HG02870 (cell line): Measurements from ENCODE around the gene GADD45G.

Source experiments
- ATAC-seq: cut with Tn5 transposase; IDR thresholded peaks from one replicate; pipeline ENCODE4 v1.9.1; 2021; ENCODE audit warnings: mild to moderate bottlenecking, moderate library complexity; ENCODE audit not compliant: unreplicated experiment

GADD45G gene

DNA sequence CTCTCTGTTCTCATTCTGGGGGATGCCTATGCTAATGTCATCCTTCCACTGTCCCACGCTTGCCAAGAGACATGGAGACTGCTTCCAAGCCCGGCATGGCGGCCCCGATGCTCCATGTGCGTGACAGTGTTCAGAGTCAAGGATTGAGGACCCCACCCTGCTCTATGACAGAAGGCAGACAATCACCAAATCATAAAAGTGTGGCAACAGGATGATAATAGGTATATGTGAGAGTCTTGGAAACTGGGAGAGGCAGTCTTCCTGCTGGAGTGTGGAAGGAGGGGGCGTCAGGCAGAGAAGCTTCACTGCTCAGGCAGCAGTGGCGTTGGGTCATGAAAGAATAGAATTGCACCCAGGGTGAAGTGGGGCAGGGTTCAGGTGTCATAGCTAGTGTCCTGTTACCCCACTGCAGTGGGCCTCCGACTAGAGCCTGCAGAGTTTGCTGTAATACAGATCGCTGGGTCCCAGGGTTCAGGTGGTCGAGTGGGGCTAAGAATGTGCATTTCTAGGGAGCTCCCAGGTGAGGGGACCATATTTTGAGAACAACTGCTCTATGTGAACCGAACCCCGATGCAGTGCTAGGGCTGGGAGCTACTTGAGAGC, 12.5 kb upstream of the GADD45G start:
- no peak for ATAC-seq

DNA sequence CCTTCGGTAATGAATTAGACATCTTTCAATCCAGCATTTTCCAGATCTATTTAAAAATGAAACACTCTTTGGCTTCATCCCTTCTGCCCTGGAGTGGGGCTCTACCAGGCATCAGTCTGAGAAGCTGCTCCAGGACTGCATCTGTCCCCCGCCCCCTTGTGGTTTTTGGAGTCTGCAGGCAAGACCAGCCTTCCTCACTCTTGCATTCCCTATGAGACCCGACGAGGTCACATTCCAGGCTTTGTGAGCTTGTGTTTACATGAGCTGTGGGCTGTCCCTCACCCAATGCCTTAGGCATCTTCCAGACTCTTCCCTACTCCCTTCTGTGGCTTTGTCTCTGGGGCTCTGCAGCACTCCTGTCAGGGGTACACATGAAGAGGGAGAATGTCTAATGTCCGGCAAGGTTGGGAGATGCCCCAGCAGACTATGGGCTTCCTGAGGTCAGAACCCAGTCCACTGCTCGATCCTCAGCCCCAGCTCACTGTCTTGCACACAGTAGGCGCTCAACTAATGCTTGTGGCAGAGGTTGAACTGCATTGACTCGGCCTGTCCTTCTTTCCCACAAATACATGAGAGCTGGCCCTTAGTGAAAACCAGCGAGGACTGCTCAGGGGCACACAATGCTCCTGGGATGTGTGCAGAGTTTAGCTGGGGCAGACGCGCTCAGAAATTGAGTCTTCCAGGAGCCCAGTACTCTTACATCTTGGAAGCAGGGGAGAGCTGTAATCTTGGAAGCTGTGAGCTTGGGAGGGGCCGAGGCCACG, 11.7 kb upstream of the GADD45G start:
- ATAC-seq = no peak

DNA sequence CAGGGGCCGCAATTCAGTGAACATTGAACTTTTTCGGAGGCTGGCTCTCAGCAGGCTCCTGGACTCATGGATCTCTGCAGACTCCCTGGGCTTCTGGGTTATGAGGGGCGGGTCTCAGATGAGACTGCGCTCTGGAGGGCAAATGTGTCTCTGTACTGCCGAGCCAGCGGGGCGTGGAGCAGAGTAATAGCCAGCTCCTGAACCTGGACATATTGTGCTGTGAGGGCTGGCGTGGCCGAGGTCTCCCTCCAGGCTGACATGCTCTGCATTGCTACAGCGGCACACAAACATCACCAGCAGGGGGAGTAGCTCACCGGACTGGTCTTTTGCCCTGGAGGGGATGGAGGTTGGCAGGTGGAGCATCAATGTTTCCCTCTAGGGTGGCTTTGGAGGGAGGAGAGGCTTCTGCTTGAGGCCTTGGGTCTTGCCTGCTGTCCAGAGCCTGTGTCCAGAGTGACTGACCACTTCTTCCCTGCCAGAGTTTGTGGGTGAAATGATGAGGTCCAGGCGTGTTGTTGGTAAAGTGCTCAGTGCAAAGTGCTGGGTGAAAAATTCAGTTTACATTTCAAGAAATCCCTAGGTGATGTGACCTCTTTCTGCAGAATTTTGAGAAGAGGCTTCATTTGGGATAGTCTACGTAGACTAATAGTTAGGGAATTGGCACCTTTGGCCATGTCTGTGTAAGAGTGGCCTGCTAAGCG, 10.9 kb upstream of the GADD45G start:
- no peak for ATAC-seq

DNA sequence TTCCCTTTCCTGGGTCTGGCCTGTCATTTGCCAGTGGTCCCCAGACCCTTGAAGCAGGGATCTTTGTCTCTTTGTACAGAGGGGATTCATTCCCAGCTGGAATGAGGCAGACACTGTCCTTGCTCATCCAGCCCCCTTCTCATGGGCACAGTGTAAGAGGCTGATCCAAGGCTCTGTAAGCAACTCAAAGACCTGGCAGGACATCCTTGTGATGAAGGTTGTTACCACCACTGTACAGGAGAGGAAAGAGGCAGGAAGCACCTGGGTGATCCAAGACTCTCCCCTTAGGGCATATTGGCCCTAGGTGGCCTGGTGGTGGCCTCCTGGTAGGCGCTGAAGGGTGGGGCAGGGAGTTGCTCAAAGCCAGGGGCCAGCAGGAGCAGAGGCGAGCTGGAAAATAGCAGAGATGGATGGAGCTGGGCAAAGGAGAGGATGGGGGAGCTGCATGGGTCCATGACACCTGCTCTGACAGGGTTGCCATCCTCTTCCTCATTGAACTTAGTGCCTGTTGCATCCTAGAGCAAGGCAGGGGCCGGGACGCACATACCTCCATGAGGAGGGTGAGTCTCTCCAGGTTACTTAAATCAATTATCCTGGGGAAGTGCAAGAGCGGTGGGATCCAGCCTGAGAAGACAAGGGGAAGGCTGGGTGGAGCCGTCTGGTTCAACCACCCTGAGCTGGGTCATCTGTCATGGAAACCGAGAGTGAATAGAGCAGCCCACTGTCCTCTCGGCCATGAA, 9.8 kb upstream of the GADD45G start:
- ATAC-seq = no peak

DNA sequence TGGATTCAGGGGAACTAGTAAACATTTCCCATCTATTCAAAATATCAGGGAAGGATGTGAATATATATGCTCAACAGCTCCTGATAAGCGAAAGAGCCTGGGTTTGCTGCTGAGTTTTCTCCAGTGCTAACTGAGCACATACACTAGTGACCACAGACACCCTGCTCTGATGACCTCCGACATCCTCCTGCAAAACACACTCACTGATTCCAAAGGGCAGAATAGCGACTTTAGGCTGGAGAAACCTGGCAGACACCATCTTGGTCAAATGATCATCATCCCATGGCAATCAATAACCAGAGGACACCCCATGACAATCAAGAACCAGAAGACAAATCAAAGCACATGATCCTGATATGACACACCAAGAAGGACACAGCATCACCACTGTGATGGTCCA, 9.2 kb upstream of the GADD45G start:
- ATAC-seq = no peak

DNA sequence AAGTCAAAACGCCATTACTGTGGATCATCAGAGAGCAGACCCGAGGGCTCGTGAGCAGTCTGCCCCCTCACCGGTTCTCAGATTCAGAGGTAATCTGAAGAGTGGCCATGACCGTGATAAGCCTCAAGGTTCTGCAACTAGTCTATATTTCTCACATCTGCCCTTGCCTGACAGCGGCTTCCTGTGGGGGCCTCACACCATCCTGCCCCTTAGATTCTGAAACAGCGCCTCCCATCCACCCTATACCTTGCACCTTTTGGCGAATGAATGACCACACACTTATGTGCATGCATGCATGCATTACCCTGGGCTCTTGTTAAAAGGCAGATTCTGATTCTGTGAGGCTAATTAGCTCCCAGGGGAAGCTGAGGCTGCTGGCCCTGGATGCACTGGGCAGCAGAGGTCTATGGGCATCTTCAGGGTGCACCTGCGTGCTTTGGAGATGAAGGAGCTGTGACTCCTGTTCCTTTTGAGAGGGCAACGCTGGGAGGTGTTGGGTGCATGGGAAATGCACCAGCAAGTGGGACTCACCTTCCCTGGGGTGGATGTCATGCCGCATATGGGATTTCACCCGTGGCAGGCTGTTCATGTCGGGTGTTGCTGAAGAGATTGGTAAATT, 7.8 kb upstream of the GADD45G start:
- ATAC-seq = no peak

DNA sequence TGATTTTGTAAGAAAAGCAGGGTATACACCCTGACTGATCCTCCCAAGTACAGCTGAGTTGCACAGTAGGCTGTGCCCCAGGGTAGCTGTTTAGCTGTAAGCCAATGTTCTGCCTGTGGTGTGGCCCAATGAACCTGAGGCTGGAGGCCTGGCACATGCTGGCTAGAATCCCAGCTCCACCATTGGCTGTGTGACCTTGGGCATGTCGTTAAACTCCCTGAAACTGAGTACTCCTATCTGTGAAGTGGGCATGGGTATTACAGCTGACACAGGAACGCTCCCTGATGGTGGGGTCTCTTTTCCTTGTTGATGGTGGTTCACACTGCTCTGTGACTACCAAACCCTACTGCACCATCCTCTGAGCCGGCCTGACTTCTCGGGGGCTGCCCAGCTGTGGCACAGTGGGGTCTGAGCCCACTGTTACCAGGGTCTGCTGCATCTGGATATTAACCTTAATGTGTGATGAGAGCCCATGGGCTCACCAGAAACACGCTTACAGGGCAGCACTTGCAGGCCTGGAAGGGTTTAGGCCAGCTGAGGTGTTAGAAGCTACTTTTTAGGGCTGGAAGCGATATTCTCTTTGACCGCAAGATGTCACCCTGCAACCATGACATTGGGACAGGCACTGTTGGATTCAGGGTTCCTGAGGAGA, 7.0 kb upstream of the GADD45G start:
- no peak for ATAC-seq

DNA sequence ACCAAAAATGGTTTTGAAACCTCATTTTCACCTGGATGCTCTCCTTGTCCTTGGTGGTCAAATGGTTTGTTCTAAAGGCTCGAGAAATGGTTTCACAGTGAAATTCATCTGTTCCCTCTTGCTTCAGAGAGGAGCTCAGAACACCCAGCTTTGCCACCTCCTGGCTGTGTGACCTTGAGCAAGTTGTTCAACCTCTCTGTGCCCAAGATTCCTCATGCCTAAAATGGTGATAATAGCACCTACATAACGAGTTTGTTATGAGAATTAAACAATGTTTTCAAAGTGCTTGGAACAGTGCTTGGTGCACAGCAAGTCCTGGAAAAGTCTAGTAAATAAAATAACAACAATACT, 6.5 kb upstream of the GADD45G start:
- ATAC-seq = no peak

DNA sequence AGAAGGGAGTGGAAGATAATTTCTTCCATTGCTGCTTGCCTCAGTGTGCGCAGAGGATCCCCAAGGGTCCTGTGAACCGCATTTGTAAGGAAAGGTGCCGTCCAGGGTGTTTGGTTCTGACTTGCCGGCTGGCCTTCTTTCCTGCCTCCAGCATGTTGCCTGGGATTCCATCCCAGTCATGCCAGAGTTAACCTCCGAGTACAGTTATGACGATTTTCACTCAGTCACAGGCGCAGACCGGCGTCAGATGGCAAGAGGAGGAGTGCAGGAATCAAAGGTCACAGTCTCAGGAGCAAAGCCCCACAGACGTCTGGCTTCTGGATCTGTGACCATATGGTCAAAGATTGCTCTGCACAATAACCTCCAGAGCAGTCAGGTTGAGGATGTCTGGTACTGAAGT, 5.9 kb upstream of the GADD45G start:
- no peak for ATAC-seq

DNA sequence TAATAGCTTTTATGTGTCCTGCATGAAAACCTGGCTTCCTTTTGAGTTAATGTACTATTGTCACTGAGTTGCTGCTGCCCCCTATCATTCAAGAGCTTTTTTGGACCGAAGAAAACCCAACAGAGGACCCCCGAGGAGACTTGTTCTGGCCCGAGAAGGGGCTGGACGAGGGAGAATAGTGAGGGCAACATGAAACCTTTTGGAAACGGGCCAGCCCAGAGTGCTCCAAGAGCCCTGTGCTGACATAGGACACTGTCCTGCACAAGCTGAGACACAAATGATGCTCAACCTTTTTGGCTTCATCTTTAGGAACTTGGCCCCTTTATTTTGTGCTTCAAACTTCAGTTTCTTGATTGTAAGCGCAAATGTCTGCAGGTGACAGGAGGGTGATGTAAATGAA, 4.0 kb upstream of the GADD45G start:
- ATAC-seq = no peak

DNA sequence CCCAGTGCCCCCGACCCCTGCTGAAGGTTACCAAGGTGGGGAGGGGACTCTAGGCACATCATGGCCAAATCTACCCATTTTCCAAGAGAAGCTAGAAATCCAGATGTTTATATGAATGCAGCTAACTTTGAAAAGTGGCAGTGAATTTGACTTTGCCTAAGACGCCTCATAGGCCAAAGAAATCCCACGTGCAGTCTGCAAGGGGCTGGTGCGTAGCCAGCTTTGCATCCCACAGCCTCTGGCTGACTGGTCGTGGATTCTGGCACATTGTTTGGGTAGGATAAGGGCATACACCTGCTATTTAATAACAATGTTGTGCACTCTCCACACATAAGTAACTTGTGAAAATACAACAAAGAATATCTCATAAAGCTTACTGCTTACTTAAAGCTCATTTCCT, 3.5 kb upstream of the GADD45G start:
- ATAC-seq = no peak

DNA sequence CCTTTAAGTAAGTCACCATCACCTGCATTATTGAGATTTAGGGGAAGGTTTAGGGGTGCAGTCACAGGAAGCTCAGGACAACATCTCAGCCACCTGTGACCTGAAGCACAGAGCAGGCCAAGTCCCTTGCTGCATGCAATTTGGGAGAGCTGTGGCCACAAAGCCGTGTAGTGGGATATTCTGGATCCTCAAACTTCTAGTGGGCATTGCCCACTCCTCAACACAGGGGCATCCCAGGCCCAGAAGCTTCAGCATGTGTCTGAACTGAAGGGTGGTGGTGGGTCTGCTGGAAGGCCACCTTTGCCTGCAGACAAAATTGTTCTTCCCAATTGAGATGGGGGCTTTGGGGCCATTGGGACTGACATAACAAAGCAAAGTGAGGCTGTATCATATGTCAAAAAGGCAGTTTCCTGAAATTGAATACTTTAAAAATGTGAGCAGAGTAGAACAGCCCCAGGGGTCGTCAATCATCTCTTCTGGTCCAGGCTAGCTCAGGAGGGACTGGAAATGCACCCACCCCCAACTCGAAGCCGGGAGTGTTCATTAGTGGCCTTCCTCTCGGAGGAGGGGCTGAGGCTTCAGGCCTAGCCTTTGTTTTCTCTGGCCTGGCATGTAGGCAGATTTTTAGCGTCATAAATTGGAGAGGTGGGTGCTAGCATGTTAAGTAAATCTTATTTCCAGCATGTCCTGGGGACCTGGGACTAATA, 2.8 kb upstream of the GADD45G start:
- no peak for ATAC-seq

DNA sequence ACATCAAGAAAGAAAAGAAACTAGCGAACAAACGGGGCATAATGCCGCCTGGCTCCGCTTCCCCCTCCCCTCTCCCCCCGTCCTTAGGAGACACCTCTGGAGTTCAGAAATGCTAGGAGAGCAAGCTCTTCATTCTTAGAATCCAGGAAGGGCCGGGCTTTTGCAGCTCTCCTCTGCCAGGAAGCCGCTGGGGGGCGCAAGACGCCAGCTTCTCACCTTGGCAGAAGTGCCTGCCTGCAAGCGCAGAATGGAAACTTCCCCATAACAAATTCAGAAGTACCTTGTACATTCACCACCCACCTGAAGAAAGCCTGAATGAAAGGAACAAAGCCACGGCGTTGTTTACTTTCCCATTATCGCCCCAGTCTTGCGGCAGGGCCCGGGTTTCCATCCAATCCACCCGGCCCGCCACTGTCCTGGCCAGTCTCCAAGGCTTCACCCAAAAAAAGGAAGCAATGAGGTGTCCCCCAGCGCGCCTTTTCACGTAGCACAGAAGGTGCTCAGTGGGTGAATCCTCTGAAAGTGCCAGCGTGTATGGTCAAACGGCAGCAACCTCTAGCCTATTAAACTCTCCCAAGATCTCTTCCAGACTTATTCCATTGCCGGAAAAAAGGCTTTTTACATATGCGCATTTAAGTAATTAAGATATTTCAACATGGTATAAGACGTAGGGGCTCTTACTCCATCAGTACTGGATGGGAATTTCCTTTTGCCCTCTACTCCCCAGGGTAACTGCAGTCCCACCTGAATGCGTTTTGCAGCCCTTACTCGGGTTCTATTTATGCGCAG, 1.6 kb upstream of the GADD45G start:
- no peak for ATAC-seq

DNA sequence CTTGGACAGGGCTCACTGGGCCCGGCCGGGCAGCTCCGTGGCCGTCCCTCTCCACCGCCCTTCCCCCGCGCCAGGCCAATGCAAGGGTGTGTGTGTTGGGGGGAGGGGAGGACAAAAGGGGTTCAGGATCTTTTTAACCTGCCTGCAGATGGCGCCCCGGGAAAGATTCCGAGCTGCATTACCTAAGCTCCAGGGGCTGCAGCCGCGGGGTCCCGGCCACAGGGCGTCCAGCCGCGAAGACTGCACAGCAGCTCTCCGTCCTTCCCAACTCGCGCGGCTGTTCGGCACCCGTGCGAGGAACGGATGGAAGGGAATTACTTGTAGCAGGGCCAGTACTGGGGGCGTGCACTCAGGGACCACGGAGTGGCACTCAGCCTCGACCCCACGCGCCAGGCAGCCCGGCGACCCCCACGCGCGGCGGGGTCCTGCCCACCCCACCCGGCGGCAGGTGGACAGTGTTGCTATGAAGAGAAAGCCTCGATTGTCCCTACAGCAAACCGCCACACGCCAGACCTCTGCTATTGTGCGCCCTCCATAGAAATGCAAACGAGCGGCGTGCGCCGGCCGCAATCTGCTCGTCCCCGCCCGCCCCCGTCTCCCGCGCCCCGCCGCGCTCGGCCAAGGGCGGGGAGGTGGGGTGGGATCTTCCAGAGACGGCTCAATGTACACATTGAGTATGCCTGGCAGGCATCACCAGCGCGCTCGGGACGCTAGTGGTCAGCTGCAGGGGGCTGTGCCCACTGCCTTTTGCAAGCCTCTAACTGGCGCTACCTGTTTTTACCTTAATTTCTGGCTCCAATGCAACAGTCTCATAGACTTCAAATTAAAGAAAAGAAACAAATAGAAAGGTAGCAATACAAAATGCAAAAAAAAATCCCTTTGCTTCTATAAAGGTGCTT, 796 bp upstream of the GADD45G start:
- ATAC-seq = no peak

DNA sequence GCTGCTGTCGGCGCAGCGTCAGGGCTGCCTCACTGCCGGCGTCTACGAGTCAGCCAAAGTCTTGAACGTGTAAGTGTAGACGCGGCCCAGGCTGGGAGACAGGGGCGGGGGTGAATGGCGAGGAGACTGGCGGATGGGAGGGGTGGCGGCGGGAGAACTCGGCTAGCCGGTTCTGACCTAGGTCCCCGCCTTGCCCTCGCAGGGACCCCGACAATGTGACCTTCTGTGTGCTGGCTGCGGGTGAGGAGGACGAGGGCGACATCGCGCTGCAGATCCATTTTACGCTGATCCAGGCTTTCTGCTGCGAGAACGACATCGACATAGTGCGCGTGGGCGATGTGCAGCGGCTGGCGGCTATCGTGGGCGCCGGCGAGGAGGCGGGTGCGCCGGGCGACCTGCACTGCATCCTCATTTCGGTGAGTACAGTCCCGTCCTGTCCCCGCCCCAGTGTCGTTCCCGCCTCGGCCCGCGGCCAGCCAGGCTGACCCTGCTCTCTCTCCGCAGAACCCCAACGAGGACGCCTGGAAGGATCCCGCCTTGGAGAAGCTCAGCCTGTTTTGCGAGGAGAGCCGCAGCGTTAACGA, 745 bp downstream of the GADD45G start:
- peak; percentile 24 for ATAC-seq

DNA sequence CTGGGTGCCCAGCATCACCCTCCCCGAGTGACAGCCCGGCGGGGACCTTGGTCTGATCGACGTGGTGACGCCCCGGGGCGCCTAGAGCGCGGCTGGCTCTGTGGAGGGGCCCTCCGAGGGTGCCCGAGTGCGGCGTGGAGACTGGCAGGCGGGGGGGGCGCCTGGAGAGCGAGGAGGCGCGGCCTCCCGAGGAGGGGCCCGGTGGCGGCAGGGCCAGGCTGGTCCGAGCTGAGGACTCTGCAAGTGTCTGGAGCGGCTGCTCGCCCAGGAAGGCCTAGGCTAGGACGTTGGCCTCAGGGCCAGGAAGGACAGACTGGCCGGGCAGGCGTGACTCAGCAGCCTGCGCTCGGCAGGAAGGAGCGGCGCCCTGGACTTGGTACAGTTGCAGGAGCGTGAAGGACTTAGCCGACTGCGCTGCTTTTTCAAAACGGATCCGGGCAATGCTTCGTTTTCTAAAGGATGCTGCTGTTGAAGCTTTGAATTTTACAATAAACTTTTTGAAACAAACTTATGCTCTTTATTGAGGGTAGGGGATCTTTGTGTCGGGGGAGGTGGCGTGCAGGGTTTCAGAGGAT, 1.3 kb downstream of the GADD45G start:
- no peak for ATAC-seq

DNA sequence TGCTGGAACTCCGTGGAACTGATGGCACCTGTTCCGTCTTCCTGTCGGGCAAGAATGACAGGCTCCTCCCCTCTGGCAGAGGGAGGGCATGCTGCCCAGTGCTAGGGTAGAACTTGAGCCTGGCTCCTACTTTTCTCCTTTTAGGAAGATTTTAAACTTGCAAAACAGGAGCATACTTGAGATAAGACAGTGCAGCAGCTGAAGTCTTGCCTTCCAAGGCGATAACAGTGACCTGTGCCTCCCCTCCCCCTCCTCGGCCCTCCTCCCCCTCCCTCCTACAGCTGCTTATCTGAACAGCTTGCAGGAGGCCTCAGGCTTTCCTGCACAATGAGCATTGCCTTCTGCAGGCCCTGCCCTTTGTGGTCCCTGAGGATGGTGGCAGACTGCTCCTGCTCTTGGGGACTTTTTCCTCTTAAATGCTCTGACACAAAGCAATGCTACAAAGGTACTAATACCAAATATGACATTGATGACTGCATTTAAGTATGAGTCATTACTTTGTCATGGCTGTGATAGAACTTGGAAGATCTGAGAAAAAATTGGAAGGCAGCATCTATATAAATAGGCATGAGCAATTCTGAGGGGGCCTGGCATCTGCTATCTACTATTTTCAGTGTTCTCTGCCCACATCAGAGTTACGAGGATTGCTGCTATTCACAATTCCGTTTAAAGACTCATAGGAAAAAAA, 2.0 kb downstream of the GADD45G start:
- no peak for ATAC-seq
